GM12878 (cell line): ENCODE results near the gene RICTOR.

Experiments used
- CBX5 ChIP-seq: sonication (generic); IDR thresholded peaks from 2 replicates; pipeline ENCODE4 v1.6.1; 2016; ENCODE audit warnings: low read depth, moderate library complexity, mild to moderate bottlenecking, inconsistent platforms
- CTCF ChIP-seq, 3 experiments: IDR thresholded peaks in 2 of 3; conservative IDR thresholded peaks in 1 of 3; 2 replicates each; pipeline ENCODE4 v1.5.1; 2011; ENCODE audit warnings: low read depth in 3 of 3, low read length in 3 of 3, mild to moderate bottlenecking in 3 of 3, control low read depth in 2 of 3, moderate library complexity in 2 of 3, inconsistent platforms in 1 of 3, mixed read lengths in 1 of 3; ENCODE audit not compliant: control insufficient read depth in 2 of 3, insufficient read depth in 1 of 3; ENCODE audit errors: extremely low read depth in 1 of 3
- EP300 ChIP-seq, 2 experiments: fragments of 150-350 bp in 1 of 2; IDR thresholded peaks; 2 replicates each; pipeline ENCODE4 v1.6.1; 2011 to 2012; ENCODE audit warnings: low read depth in 2 of 2, low read length in 2 of 2, borderline replicate concordance in 1 of 2, improper control_type of control experiment in 1 of 2, inconsistent platforms in 1 of 2; ENCODE audit not compliant: control insufficient read depth in 1 of 2
- EZH2 ChIP-seq: IDR thresholded peaks from 2 replicates; pipeline ENCODE4 v1.6.1; 2012; ENCODE audit warnings: low read depth, mild to moderate bottlenecking, control low read depth, inconsistent platforms, low read length, borderline replicate concordance; ENCODE audit not compliant: control insufficient read depth
- HSF1 ChIP-seq: fragments of 150-350 bp; IDR thresholded peaks from 2 replicates; pipeline ENCODE4 v1.6.1; 2014; ENCODE audit warnings: mild to moderate bottlenecking, low read depth, low read length
- JUND ChIP-seq: IDR thresholded peaks from 2 replicates; pipeline ENCODE4 v1.6.1; 2012; ENCODE audit warnings: low read depth, mild to moderate bottlenecking, low read length, improper control_type of control experiment, moderate library complexity
- POLR2A ChIP-seq: IDR thresholded peaks from 2 replicates; pipeline ENCODE4 v1.6.1; 2011; ENCODE audit warnings: low read depth, mild to moderate bottlenecking, low read length
- POLR2AphosphoS5 ChIP-seq: IDR thresholded peaks from 2 replicates; pipeline ENCODE4 v1.6.1; 2011; ENCODE audit warnings: mild to moderate bottlenecking, low read length, inconsistent platforms
- RAD21 ChIP-seq: IDR thresholded peaks from 2 replicates; pipeline ENCODE4 v1.6.1; 2011; ENCODE audit warnings: mild to moderate bottlenecking, low read depth, low read length, moderate library complexity; ENCODE audit not compliant: insufficient read depth
- RELA ChIP-seq: fragments of 450-650 bp; IDR thresholded peaks from 2 replicates; pipeline ENCODE4 v1.8.0; 2014; ENCODE audit warnings: borderline replicate concordance; ENCODE audit not compliant: partially characterized antibody
- TAF1 ChIP-seq: IDR thresholded peaks from 2 replicates; pipeline ENCODE4 v1.6.1; 2011; ENCODE audit warnings: mild to moderate bottlenecking, low read depth, low read length, borderline replicate concordance
- ZNF207 ChIP-seq: fragments of 450-650 bp; IDR thresholded peaks from 2 replicates; pipeline ENCODE4 v1.6.1; 2014; ENCODE audit warnings: antibody characterized with exemption, mild to moderate bottlenecking, borderline replicate concordance

GRCh38 chr5:39079147-39079546, 4.9 kb upstream of the RICTOR start:
- TF ChIP-seq RELA (no peak), TAF1 (no peak), EZH2 (no peak), HSF1 (no peak), JUND (no peak), ZNF207 (no peak), RAD21 (no peak), POLR2A (no peak), CTCF (IDR thresholded peaks at IDR 0.05 in 2 of 3, conservative IDR thresholded peaks at IDR 0.05 in 1 of 3; ENCODE audit: control insufficient read depth in 2 of 3, extremely low read depth in 1 of 3, insufficient read depth in 1 of 3, low read depth in 3 of 3, low read length in 3 of 3) (no peak), POLR2AphosphoS5 (no peak), EP300 (IDR thresholded peaks at IDR 0.05; ENCODE audit: borderline replicate concordance in 1 of 2, control insufficient read depth in 1 of 2, low read depth in 2 of 2, low read length in 2 of 2) (no peak), CBX5 (no peak)
